A549 (cell line): ENCODE measurements around the gene RAB19. TPM values are rescaled to one million over a fixed set of nuclear protein-coding genes. Genes with fewer than 3 reads are reported as not detected.

Experiments
- ATAC-seq, 2 experiments: fragments of 200-7000 bp in 1 of 2; fragments of >200 bp in 1 of 2; cut with Nextera tagmentation in 1 of 2; cut with Tn5 transposase in 1 of 2; 3 replicates each; pipeline versions ENCODE4 v1.8.0 to v1.9.1; 2018 to 2020; ENCODE audit warnings: mild to moderate bottlenecking in 1 of 2, moderate library complexity in 1 of 2
- CTCF ChIA-PET: fragments of 300-600 bp; sonication (Branson Sonifier 250); formaldehyde crosslinking; extraction: SDS; loops from one replicate; lab custom pipeline; 2021; ENCODE audit warnings: antibody characterized with exemption, inconsistent platforms; lab: Yijun Ruan, JAX
- POLR2A ChIA-PET: fragments of 350-600 bp; formaldehyde crosslinking; extraction: SDS; loops from one replicate; lab custom pipeline; 2021; ENCODE audit warnings: antibody characterized with exemption, inconsistent platforms; lab: Yijun Ruan, JAX
- DNase-seq, 2 experiments: peaks; one replicate each; pipeline versions ENCODE4 v3.0.0 to v3.0.0-alpha.2; 2011 to 2016; ENCODE audit warnings: low read depth in 1 of 2, low spot score in 1 of 2
- FAIRE-seq: peaks from 2 replicates; lab custom pipeline; 2011; peaks lifted over from hg19 to GRCh38; lab: Jason Lieb, UNC
- H3K27ac ChIP-seq, 2 experiments: fragments of >200 bp; sonication (Bioruptor Twin); formaldehyde crosslinking; 3 replicates each; pipeline ENCODE4 v1.5.1; 2016 to 2017
- H3K4me1 ChIP-seq: fragments of >200 bp; sonication (Bioruptor Twin); formaldehyde crosslinking; 3 replicates; pipeline ENCODE4 v1.6.1; 2016
- H3K4me2 ChIP-seq: fragments of >200 bp; sonication (Bioruptor Twin); formaldehyde crosslinking; 3 replicates; pipeline ENCODE4 v1.6.1; 2016
- H3K4me3 ChIP-seq: fragments of >200 bp; sonication (Bioruptor Twin); formaldehyde crosslinking; 3 replicates; pipeline ENCODE4 v1.5.1; 2016
- H3K9me3 ChIP-seq: fragments of >200 bp; sonication (Bioruptor Twin); formaldehyde crosslinking; 3 replicates; pipeline ENCODE4 v1.6.1; 2016
- BHLHE40 ChIP-seq: IDR thresholded peaks from 2 replicates; pipeline ENCODE4 v1.6.1; 2012; ENCODE audit warnings: low read depth, low read length, inconsistent platforms
- CBX2 ChIP-seq: fragments of 200-600 bp; sonication (generic); IDR thresholded peaks from 2 replicates; pipeline ENCODE4 v1.6.1; 2016; ENCODE audit warnings: low read depth, mild to moderate bottlenecking, borderline replicate concordance
- CHD2 ChIP-seq: fragments of 150-350 bp; IDR thresholded peaks from 2 replicates; pipeline ENCODE4 v1.6.1; 2014; ENCODE audit warnings: low read length; ENCODE audit not compliant: partially characterized antibody
- CTCF ChIP-seq: fragments of >200 bp; sonication (Bioruptor Twin); formaldehyde crosslinking; IDR thresholded peaks from 3 replicates; pipeline ENCODE4 v1.5.1; 2016
- EHMT2 ChIP-seq: fragments of 200-600 bp; sonication (generic); IDR thresholded peaks from 2 replicates; pipeline ENCODE4 v1.6.1; 2016; ENCODE audit warnings: antibody characterized with exemption, low read depth, mild to moderate bottlenecking, moderate library complexity
- EP300 ChIP-seq, 2 experiments: fragments of >200 bp; sonication (Bioruptor Twin); formaldehyde crosslinking; IDR thresholded peaks; 2 replicates in 1 of 2; 3 replicates in 1 of 2; pipeline ENCODE4 v1.6.1; 2016 to 2017
- ESRRA ChIP-seq: fragments of 150-350 bp; IDR thresholded peaks from 2 replicates; pipeline ENCODE4 v1.6.1; 2014; ENCODE audit warnings: mild to moderate bottlenecking, low read length, borderline replicate concordance
- FOSB ChIP-seq: fragments of 250-450 bp; sonication (Bioruptor Pico); IDR thresholded peaks from 2 replicates; pipeline ENCODE4 v1.5.0; 2020; ENCODE audit warnings: mild to moderate bottlenecking, moderate library complexity
- JUNB ChIP-seq: fragments of >200 bp; sonication (Bioruptor Twin); formaldehyde crosslinking; IDR thresholded peaks from 2 replicates; pipeline ENCODE4 v1.6.1; 2016
- KDM5A ChIP-seq: fragments of 200-600 bp; sonication (generic); IDR thresholded peaks from 2 replicates; pipeline ENCODE4 v1.6.1; 2016; ENCODE audit warnings: antibody characterized with exemption, mild to moderate bottlenecking
- MAFK ChIP-seq: fragments of 450-650 bp; IDR thresholded peaks from 2 replicates; pipeline ENCODE4 v1.6.1; 2014; ENCODE audit not compliant: partially characterized antibody
- MAX ChIP-seq: IDR thresholded peaks from 2 replicates; pipeline ENCODE4 v1.6.1; 2012
- NPAS2 ChIP-seq: fragments of 250-450 bp; sonication (Bioruptor Pico); IDR thresholded peaks from 2 replicates; pipeline ENCODE4 v1.8.0; 2022; ENCODE audit warnings: mild to moderate bottlenecking, moderate library complexity, borderline replicate concordance
- RAD21 ChIP-seq, 2 experiments: fragments of >200 bp in 1 of 2; sonication (Bioruptor Twin) in 1 of 2; formaldehyde crosslinking in 1 of 2; IDR thresholded peaks in 1 of 2; conservative IDR thresholded peaks in 1 of 2; 2 replicates in 1 of 2; 3 replicates in 1 of 2; pipeline ENCODE4 v1.6.1; 2012 to 2018; ENCODE audit warnings: inconsistent platforms in 1 of 2
- RCOR1 ChIP-seq: fragments of 150-350 bp; IDR thresholded peaks from 2 replicates; pipeline ENCODE4 v1.6.1; 2014; ENCODE audit warnings: antibody characterized with exemption, low read length, low read depth
- SMC3 ChIP-seq: fragments of >200 bp; sonication (Bioruptor Twin); formaldehyde crosslinking; IDR thresholded peaks from 3 replicates; pipeline ENCODE4 v1.6.1; 2018; ENCODE audit warnings: inconsistent platforms
- SREBF2 ChIP-seq: fragments of 450-650 bp; IDR thresholded peaks from 2 replicates; pipeline ENCODE4 v1.6.1; 2014; ENCODE audit warnings: mild to moderate bottlenecking, moderate library complexity
- TP53 ChIP-seq: fragments of 250-450 bp; sonication (Bioruptor Pico); IDR thresholded peaks from 2 replicates; pipeline ENCODE4 v1.5.0; 2021; ENCODE audit warnings: mild to moderate bottlenecking, moderate library complexity
- USF2 ChIP-seq: fragments of 450-650 bp; IDR thresholded peaks from 2 replicates; pipeline ENCODE4 v1.6.1; 2014; ENCODE audit warnings: antibody characterized with exemption
- ZC3H11A ChIP-seq: fragments of 450-650 bp; IDR thresholded peaks from 2 replicates; pipeline ENCODE4 v1.6.1; 2014; ENCODE audit warnings: antibody characterized with exemption, mild to moderate bottlenecking
- ZNF302 ChIP-seq: fragments of 250-450 bp; sonication (Bioruptor Pico); IDR thresholded peaks from 2 replicates; pipeline ENCODE4 v1.9.0; 2021; ENCODE audit warnings: inconsistent platforms, mild to moderate bottlenecking, moderate library complexity
- WGBS: methylation state at CpG from one replicate; pipeline ENCODE4 v1.1.6; 2017; ENCODE audit errors: missing lambda C conversion rate; 5-methylcytosine and 5-hydroxymethylcytosine counted together
- polyA plus RNA-seq, 4 experiments: library from polyadenylated mRNA; depleted of rRNA in 3 of 4; stranded (reverse); fragments of >200 nt; fragmentation: RNase III in 1 of 4; extraction: RNeasy Plus Mini Kit Qiagen cat#74134 plus additional on column Dnase treatment in 1 of 4; gene quantifications; 2 replicates in 3 of 4; 3 replicates in 1 of 4; pipeline ENCODE4 v1.2.3, GENCODE V29; 2011 to 2017
- small RNA-seq, 6 experiments: library from RNA; depleted of rRNA; stranded (forward); fragments of <200 nt; gene quantifications; one replicate each; pipeline ENCODE3, GENCODE V24; 2012
- TF ChIP-seq, protein P1 (sequence below): IDR thresholded peaks from 2 replicates; pipeline ENCODE4 v1.6.1; 2012
- TF ChIP-seq, protein P2 (sequence below): IDR thresholded peaks from 2 replicates; pipeline ENCODE4 v1.6.1; 2012; ENCODE audit warnings: low read depth, borderline replicate concordance

Gene RAB19
- polyA plus RNA-seq, 2 of the 4 experiments (the other 2 are of a cell fraction) = not detected

- no peaks in the 10 kb centered on the region for H3K9me3 ChIP-seq
- WGBS = 7% methylated on average over 2 of the region's 2 CpGs
- TF ChIP-seq ZNF302 (CRISPR knock-in tag) = no peak
- no peak for TF ChIP-seq EP300 (IDR thresholded peaks at IDR 0.05)
- TF ChIP-seq CHD2 = no peak
- TF ChIP-seq CBX2 = no peak
- peak; percentile 66 to 72 for TF ChIP-seq RAD21 (conservative IDR thresholded peaks at IDR 0.05 in 1 of 2, IDR thresholded peaks at IDR 0.05 in 1 of 2)
- peak; percentile 57 for TF ChIP-seq SMC3
- TF ChIP-seq CTCF = peak; percentile 78
- no peak for TF ChIP-seq RCOR1
- TF ChIP-seq JUNB = no peak
- TF ChIP-seq, protein P1, sequence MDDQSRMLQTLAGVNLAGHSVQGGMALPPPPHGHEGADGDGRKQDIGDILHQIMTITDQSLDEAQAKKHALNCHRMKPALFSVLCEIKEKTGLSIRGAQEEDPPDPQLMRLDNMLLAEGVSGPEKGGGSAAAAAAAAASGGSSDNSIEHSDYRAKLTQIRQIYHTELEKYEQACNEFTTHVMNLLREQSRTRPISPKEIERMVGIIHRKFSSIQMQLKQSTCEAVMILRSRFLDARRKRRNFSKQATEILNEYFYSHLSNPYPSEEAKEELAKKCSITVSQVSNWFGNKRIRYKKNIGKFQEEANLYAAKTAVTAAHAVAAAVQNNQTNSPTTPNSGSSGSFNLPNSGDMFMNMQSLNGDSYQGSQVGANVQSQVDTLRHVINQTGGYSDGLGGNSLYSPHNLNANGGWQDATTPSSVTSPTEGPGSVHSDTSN = no peak
- TF ChIP-seq ZC3H11A = no peak
- no peak for TF ChIP-seq FOSB (CRISPR knock-in tag)
- no peak for TF ChIP-seq SREBF2
- no peak for TF ChIP-seq TP53 (CRISPR knock-in tag)
- TF ChIP-seq, all 56 proteins: peak for 3
- Histone ChIP-seq H3K4me2 (no peak overlapping the region), H3K4me3 (no peak overlapping the region), H3K27ac (no peak overlapping the region), H3K4me1 (peaks cover 13% of the 10 kb centered on the region; the same call in 2 of the 3 replicates)
- ChIA-PET POLR2A (no interaction called here), CTCF (interaction anchor here (0.6 to 7.3 kb wide), 29 partner anchors 10 to 452 kb away, joined by 3 to 44 read pairs (median 3); no protein-coding TSS in a partner anchor)
- ATAC-seq (no peak), FAIRE-seq (no peak), DNase-seq (peak; percentile 52 to 73)
Measured at GRCh38 chr7:140475747-140476333, 72.0 kb downstream of the RAB19 start.

GRCh38 chr7:140476698-140477261 is 72.9 kb downstream of the RAB19 start:
- WGBS = 91% methylated on average over 11 of the region's 11 CpGs
- POLR2A ChIA-PET = no interaction called here
- no peak overlapping the region for H3K27ac ChIP-seq
- CTCF ChIA-PET = interaction anchor here (0.5 to 7.3 kb wide), 19 partner anchors 9 to 1091 kb away, joined by 3 to 44 read pairs (median 4); no protein-coding TSS in a partner anchor
- FAIRE-seq (no peak), ATAC-seq (no peak), DNase-seq (no peak)
- no peak for TF ChIP-seq MAFK
- TF ChIP-seq, protein P2, sequence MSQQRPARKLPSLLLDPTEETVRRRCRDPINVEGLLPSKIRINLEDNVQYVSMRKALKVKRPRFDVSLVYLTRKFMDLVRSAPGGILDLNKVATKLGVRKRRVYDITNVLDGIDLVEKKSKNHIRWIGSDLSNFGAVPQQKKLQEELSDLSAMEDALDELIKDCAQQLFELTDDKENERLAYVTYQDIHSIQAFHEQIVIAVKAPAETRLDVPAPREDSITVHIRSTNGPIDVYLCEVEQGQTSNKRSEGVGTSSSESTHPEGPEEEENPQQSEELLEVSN = no peak
- no peak for TF ChIP-seq ESRRA
- TF ChIP-seq ZC3H11A = no peak
- no peak for TF ChIP-seq SREBF2
- no peak for TF ChIP-seq MAX
- no peak for TF ChIP-seq ZNF302 (CRISPR knock-in tag)
- no peak for TF ChIP-seq BHLHE40
- TF ChIP-seq KDM5A = no peak
- TF ChIP-seq NPAS2 (CRISPR knock-in tag) = no peak
- no peak for TF ChIP-seq EHMT2
- TF ChIP-seq USF2 = no peak
- no peak overlapping the region for H3K4me3 ChIP-seq
- H3K4me1 ChIP-seq = peaks cover 13% of the 10 kb centered on the region; the same call in 2 of the 3 replicates
- no peaks in the 10 kb centered on the region for H3K9me3 ChIP-seq
- peak overlapping the region; percentile 90 for H3K4me2 ChIP-seq

Small RNA genes lying within 50 kb of the gene (small RNA-seq; reads per million reads assigned to genes)
- 0 reads per million in 6 experiments for gene RNA5SP247
- gene RNA5SP248 = 8.2 to 231 (median 66.7) reads per million in 6 experiments

Other genes starting within 250 kb of the RAB19 start
- gene KDM7A, start 227.1 kb upstream of the RAB19 start, polyA plus RNA-seq (2011; rRNA removed) = 4.1 and 6.1 TPM in 2 replicates
- gene KDM7A, start 227.1 kb upstream of the RAB19 start, polyA plus RNA-seq (2017; fragmentation: RNase III; extraction: RNeasy Plus Mini Kit Qiagen cat#74134 plus additional on column Dnase treatment) = 1.1 to 1.4 TPM (median 1.3 TPM) in 3 replicates
- 46.4 and 53.2 TPM in 2 replicates for gene SLC37A3, start 5.5 kb upstream of the RAB19 start, polyA plus RNA-seq (2011; rRNA removed)
- gene SLC37A3, start 5.5 kb upstream of the RAB19 start, polyA plus RNA-seq (2017; fragmentation: RNase III; extraction: RNeasy Plus Mini Kit Qiagen cat#74134 plus additional on column Dnase treatment) = 23.0 to 30.0 TPM (median 26.9 TPM) in 3 replicates
- 65.1 and 68.8 TPM in 2 replicates for gene MKRN1, start 75.4 kb downstream of the RAB19 start, polyA plus RNA-seq (2011; rRNA removed)
- gene MKRN1, start 75.4 kb downstream of the RAB19 start, polyA plus RNA-seq (2017; fragmentation: RNase III; extraction: RNeasy Plus Mini Kit Qiagen cat#74134 plus additional on column Dnase treatment) = 52.2 to 55.1 TPM (median 53.2 TPM) in 3 replicates
- 0.61 and 0.63 TPM in 2 replicates for gene DENND2A, start 236.8 kb downstream of the RAB19 start, polyA plus RNA-seq (2011; rRNA removed)
- 0.37 to 0.54 TPM (median 0.38 TPM) in 3 replicates for gene DENND2A, start 236.8 kb downstream of the RAB19 start, polyA plus RNA-seq (2017; fragmentation: RNase III; extraction: RNeasy Plus Mini Kit Qiagen cat#74134 plus additional on column Dnase treatment)